GM12865 (cell line): ENCODE data around the gene NTRK3.

ENCODE experiments used
- DNase-seq: peaks from one replicate; pipeline ENCODE4 v3.0.0; 2010; ENCODE audit warnings: low read depth
- H3K4me3 ChIP-seq: 2 replicates; pipeline ENCODE4 v1.5.1; 2011; ENCODE audit warnings: mild to moderate bottlenecking, low read depth, low read length, control low read depth
- TF ChIP-seq, protein P1 (sequence below): IDR thresholded peaks from 2 replicates; pipeline ENCODE4 v1.5.1; 2011; ENCODE audit warnings: low read length, control low read depth, low read depth, inconsistent platforms; ENCODE audit not compliant: insufficient read depth; ENCODE audit errors: missing control alignments

Gene NTRK3

DNA sequence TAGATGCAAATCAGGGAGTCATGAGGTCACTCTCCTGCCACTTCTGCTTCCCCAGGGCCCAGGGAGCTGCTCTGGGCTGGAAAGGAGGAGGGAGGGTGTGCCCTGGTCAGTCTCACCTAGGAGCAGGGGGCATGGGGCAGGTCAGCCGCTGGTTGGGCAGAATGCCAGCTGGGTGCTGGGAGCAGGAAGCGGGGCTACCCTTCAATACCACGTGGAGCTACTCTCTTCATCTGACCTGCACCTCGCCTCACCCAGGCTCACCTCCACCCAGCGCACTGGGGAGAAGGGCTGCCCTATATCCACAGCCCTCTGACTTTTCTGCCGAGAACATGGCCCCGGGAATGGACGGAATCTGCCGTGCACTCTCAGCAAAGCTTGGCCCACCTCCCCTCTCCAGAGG, 15.1 kb downstream of the NTRK3 start:
- TF ChIP-seq, protein P1, sequence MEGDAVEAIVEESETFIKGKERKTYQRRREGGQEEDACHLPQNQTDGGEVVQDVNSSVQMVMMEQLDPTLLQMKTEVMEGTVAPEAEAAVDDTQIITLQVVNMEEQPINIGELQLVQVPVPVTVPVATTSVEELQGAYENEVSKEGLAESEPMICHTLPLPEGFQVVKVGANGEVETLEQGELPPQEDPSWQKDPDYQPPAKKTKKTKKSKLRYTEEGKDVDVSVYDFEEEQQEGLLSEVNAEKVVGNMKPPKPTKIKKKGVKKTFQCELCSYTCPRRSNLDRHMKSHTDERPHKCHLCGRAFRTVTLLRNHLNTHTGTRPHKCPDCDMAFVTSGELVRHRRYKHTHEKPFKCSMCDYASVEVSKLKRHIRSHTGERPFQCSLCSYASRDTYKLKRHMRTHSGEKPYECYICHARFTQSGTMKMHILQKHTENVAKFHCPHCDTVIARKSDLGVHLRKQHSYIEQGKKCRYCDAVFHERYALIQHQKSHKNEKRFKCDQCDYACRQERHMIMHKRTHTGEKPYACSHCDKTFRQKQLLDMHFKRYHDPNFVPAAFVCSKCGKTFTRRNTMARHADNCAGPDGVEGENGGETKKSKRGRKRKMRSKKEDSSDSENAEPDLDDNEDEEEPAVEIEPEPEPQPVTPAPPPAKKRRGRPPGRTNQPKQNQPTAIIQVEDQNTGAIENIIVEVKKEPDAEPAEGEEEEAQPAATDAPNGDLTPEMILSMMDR = no peak
- DNase-seq = no peak

DNA sequence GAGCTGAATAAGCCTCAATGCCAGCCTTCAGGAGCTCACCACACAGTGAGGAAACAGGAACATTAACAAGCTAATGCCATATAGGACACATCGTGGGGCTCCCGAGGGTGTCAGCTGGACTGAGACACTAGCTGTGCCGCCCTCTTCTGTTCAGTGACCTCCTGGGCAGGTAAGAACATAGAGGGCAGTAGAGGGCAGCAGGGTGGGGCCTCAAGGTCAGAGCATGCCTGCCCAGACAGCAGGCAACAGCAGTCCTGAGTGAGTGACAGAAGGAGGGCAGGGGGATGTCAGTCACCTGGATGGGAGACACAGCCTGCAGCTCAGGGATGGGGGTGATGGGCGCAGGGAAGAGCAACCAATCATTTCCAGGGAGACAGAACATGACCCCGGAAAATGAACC, 15.5 kb downstream of the NTRK3 start:
- no peak overlapping the region for H3K4me3 ChIP-seq
- TF ChIP-seq, protein P1 = no peak
- DNase-seq = no peak

More for the DNA sequence above, 15.1 kb downstream of the NTRK3 start:
- H3K4me3 ChIP-seq = no peak overlapping the region

DNA sequence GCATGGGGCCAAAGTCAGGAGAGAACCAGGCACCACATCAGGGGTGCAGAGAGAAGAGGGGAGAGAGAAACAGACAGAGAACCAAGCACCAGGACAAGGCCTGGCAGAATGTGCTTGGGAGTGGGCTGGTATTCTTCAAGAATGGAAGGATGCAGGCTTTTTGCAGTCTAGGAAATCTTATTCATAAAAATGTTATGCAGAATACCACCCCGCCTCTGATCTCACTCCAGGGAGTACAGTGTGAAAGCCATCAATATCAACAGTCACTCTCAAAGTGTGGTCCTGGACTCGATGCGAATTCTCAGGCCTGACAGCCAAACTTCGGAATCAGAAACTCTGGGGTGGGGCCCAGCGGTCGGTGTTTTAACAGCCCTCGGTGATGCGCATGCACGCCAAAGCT, 16.9 kb downstream of the NTRK3 start:
- TF ChIP-seq, protein P1 = no peak
- H3K4me3 ChIP-seq = no peak overlapping the region
- no peak for DNase-seq

DNA sequence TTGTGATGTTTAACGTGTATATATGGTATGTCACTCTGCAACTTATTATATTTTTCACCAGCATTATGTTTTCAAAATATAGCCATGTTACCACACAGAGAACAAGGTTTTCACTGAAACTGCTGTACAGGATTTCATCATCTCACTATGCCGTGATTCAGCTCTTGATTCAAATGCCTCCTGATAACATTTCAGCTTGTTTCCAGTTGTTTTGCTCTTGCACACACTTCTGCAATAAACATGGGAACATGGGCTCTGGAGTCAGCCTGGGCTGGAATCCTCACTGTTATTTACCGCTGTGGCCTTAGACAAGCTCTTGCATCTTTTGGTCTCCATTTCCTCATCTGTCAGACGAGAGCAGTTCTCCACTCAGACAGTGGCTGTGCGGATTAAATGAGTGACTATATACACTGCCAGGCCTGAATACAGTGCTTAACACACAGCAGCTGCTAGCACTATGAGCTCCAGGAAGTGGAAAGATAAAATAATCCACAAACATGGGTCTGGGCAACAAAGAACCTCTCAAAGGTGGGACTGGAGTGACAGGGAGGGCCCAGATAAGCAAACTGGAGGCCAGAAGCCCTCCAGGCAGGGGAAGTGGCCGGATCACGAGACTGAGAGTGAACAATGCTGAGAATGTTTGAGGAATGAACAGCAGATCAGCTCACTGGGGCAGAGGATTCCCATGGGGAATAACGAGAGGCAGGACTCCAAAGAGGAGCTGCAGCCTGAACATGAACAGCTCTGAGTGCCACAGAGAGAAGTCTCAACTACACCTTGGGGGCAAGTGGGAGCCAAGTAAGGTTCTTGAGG, 17.7 kb downstream of the NTRK3 start:
- DNase-seq = no peak
- no peak overlapping the region for H3K4me3 ChIP-seq
- TF ChIP-seq, protein P1 = no peak

DNA sequence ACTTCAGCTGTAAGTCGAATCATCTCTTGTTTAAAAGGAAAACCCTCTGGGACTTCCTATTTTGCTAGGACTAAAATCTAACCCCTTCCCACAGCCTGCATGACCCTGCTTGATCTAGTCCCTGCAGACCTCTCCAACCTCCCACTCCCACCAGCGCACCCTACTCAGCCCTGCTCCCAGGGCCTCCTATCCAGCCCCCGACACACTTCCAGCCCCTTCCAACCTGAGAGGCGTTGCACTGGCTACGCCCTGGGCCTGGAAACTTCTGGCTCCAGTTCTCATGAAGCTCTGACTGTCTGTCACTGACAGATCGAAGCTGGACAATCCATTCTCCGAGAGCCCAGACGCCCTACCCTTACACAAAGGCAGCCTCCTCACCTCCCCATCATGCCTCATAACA, 21.8 kb downstream of the NTRK3 start:
- no peak overlapping the region for H3K4me3 ChIP-seq

DNA sequence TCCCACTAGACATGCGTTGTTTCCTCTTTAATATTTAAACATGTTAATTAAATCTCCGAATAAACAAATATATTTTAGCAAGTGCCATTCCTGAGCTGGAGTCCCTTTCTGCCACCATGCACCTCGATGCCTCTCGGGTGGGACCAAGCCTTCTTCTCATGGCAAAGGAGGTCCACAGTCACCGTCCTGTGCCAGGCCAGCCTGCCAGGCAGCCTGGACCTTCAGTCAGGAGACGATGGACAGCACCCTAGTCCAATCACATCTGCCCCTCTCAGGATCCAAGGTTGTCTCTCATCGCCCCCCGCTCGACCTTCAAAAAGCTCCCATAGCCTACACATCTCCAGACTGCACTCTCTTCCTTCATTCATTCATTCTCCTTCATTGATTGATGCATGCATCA, 22.6 kb downstream of the NTRK3 start:
- DNase-seq = no peak
- TF ChIP-seq, protein P1 = no peak
- no peak overlapping the region for H3K4me3 ChIP-seq

More for the DNA sequence above, 21.8 kb downstream of the NTRK3 start:
- TF ChIP-seq, protein P1 = no peak
- DNase-seq = no peak

DNA sequence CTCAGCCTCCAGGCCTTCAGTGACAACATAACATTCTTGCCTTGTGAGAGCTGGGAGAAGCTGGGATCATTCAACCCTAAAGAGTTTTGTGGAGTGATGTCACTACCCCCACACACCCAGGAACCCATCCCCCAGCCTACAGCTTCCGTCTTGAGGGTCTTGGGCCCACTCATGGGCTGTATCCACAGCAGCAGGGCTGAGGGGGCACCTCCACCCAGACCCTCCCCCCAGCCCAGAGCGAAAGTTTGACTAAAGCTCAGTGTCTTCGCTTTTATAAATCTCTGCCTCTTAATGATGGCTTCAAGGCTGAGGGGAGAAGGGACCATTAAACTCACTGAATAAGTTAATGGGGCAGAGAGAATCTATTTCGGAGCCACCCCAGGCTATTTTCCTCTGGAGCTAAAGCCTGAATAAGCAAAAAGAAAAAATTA, 23.8 kb downstream of the NTRK3 start:
- no peak for DNase-seq
- TF ChIP-seq, protein P1 = no peak

More for the DNA sequence above, 23.8 kb downstream of the NTRK3 start:
- H3K4me3 ChIP-seq = no peak overlapping the region
